Neutrophil (primary cell): Measurements from ENCODE around the gene SPAG16.

ENCODE experiments used
- H3K27ac ChIP-seq: fragments of 200-600 bp; sonication (generic); 2 replicates; pipeline ENCODE4 v1.5.1; 2016; ENCODE audit warnings: mild to moderate bottlenecking, moderate library complexity
- H3K27me3 ChIP-seq: fragments of 200-600 bp; sonication (generic); 2 replicates; pipeline ENCODE4 v1.6.0; 2016; ENCODE audit warnings: mild to moderate bottlenecking
- H3K36me3 ChIP-seq: fragments of 200-600 bp; sonication (generic); 2 replicates; pipeline ENCODE4 v1.5.1; 2017
- H3K4me1 ChIP-seq, 2 experiments: fragments of 200-600 bp in 1 of 2; sonication (generic) in 1 of 2; 1 replicate in 1 of 2; 2 replicates in 1 of 2; pipeline versions ENCODE4 v1.5.1 to v1.6.1; 2013 to 2016; ENCODE audit warnings: low read depth in 1 of 2, low read length in 1 of 2, mild to moderate bottlenecking in 1 of 2, moderate library complexity in 1 of 2; ENCODE audit not compliant: control insufficient read depth in 1 of 2, insufficient read depth in 1 of 2
- H3K4me3 ChIP-seq, 2 experiments: fragments of 200-600 bp in 1 of 2; sonication (generic) in 1 of 2; 1 replicate in 1 of 2; 2 replicates in 1 of 2; pipeline ENCODE4 v1.5.1; 2013 to 2016; ENCODE audit warnings: low read depth in 1 of 2, low read length in 1 of 2, mild to moderate bottlenecking in 1 of 2, moderate library complexity in 1 of 2
- H3K9me3 ChIP-seq: fragments of 200-600 bp; sonication (generic); 2 replicates; pipeline ENCODE4 v1.5.1; 2016
- CTCF ChIP-seq: fragments of 200-600 bp; sonication (generic); IDR thresholded peaks from 2 replicates; pipeline ENCODE4 v1.5.1; 2016; ENCODE audit warnings: antibody characterized with exemption

SPAG16 gene

GRCh38 chr2:213238753-213239495 lies 45.3 kb upstream of the SPAG16 start:
- Histone ChIP-seq H3K9me3 (no peaks in the 10 kb centered on the region), H3K27ac (no peak overlapping the region), H3K27me3 (no peaks in the 10 kb centered on the region), H3K36me3 (no peaks in the 10 kb centered on the region), H3K4me3 (no peak overlapping the region), H3K4me1 (no peaks in the 10 kb centered on the region)
- TF ChIP-seq CTCF = no peak

- Histone ChIP-seq H3K4me1 (no peaks in the 10 kb centered on the region), H3K4me3 (no peak overlapping the region), H3K27me3 (no peaks in the 10 kb centered on the region), H3K36me3 (no peaks in the 10 kb centered on the region), H3K9me3 (no peaks in the 10 kb centered on the region), H3K27ac (no peak overlapping the region)
- TF ChIP-seq CTCF = no peak
Measured at GRCh38 chr2:213241817-213242216, 42.4 kb upstream of the SPAG16 start.

DNA sequence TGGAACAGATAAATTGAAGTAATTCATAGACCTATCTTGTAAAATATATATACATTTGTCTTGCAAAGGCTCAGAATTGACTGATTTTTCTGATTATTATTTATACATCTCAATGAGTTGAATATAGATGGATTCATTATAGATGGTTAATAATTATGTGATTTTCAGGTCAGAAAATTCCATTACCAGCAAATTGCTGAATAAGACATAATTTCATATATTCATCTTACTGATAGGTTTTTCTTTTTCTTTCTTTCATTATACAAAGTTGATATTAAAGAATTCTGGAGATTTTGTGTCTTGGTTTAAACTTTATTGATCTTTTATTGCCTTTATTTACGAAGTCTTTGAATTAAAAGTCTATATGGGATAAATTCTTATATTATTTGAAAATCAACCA lies 41.6 kb upstream of the SPAG16 start:
- no peaks in the 10 kb centered on the region for H3K27me3 ChIP-seq
- H3K4me1 ChIP-seq = no peaks in the 10 kb centered on the region
- H3K27ac ChIP-seq = no peak overlapping the region
- TF ChIP-seq CTCF = no peak
- H3K4me3 ChIP-seq = no peak overlapping the region
- no peaks in the 10 kb centered on the region for H3K36me3 ChIP-seq
- no peaks in the 10 kb centered on the region for H3K9me3 ChIP-seq

DNA sequence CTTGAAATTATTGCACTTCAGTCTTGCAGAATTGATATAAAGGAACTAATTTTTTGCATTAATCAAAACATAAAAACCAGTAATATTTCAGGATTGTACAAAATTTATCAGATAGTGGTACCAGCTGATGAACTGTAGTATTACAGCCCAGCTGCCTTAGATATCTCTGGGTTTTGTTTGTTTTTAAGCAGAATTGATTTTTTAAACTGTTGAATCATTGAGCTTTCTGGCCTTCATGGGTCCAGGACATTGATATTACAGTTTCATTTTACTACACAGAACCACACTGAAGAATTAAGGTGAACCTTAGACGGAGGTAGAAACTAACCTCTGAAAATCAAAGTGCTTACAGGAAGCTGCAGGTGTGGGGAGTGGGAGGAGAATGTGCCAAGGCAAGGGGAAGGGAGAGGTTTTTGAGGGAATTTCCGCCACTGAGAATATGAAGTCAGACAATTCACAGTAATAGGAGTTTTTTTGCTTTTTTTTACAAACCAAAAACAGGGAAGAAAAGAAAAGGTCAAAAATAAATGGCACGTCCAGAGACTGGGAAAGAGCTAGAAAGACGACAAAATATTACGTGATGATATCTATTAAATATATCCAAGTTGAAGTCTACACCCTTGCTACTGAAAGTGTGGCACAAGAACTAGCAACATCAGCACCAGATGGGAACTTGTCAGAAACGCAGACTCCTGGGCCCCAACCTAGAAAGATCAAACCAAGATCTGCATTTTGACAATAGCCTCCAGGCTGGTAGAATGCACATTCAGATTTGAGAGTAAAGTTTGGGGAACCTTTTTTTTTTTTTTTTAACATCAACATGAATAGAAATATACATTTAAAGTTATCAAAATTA lies 40.8 kb upstream of the SPAG16 start:
- H3K36me3 ChIP-seq = no peaks in the 10 kb centered on the region
- H3K4me3 ChIP-seq = no peak overlapping the region
- H3K27me3 ChIP-seq = no peaks in the 10 kb centered on the region
- H3K4me1 ChIP-seq = no peaks in the 10 kb centered on the region
- H3K27ac ChIP-seq = no peak overlapping the region
- no peak for TF ChIP-seq CTCF
- no peaks in the 10 kb centered on the region for H3K9me3 ChIP-seq

GRCh38 chr2:213246497-213247281 lies 37.6 kb upstream of the SPAG16 start:
- H3K9me3 ChIP-seq = no peaks in the 10 kb centered on the region
- no peaks in the 10 kb centered on the region for H3K36me3 ChIP-seq
- no peaks in the 10 kb centered on the region for H3K4me1 ChIP-seq
- no peaks in the 10 kb centered on the region for H3K27me3 ChIP-seq
- H3K4me3 ChIP-seq = no peak overlapping the region
- H3K27ac ChIP-seq = no peak overlapping the region
- TF ChIP-seq CTCF = no peak
